BE2C (cell line): ENCODE data around the gene TRRAP.

Source experiments
- DNase-seq: peaks from one replicate; pipeline ENCODE4 v3.0.0-alpha.2; 2020
- H3K27me3 ChIP-seq: fragments of 250-450 bp; sonication (Bioruptor Pico); 2 replicates; pipeline ENCODE4 v1.5.1; 2020; ENCODE audit warnings: mild to moderate bottlenecking
- H3K36me3 ChIP-seq: fragments of 250-450 bp; sonication (Bioruptor Pico); 2 replicates; pipeline ENCODE4 v1.5.1; 2020; ENCODE audit warnings: mild to moderate bottlenecking
- H3K4me1 ChIP-seq: fragments of 250-450 bp; sonication (Bioruptor Pico); 2 replicates; pipeline ENCODE4 v1.5.1; 2020
- H3K4me3 ChIP-seq: 2 replicates; pipeline ENCODE4 v1.5.1; 2011; ENCODE audit warnings: low read depth, low read length
- H3K9me3 ChIP-seq: fragments of 250-450 bp; sonication (Bioruptor Pico); 2 replicates; pipeline ENCODE4 v1.5.1; 2020
- CTCF ChIP-seq: IDR thresholded peaks from 2 replicates; pipeline ENCODE4 v1.5.1; 2012; ENCODE audit warnings: mild to moderate bottlenecking, low read depth, low read length

The TRRAP gene

GRCh38 chr7:99031496-99031895 is 153.2 kb downstream of the TRRAP start:
- Histone ChIP-seq H3K4me1 (no peaks in the 10 kb centered on the region), H3K36me3 (peaks cover 77% of the 10 kb centered on the region), H3K27me3 (no peaks in the 10 kb centered on the region), H3K9me3 (no peaks in the 10 kb centered on the region), H3K4me3 (no peak overlapping the region)
- DNase-seq = no peak
- no peak for TF ChIP-seq CTCF

- Histone ChIP-seq H3K4me1 (no peaks in the 10 kb centered on the region), H3K27me3 (no peaks in the 10 kb centered on the region), H3K36me3 (peaks cover 89% of the 10 kb centered on the region), H3K4me3 (no peak overlapping the region), H3K9me3 (no peaks in the 10 kb centered on the region)
- TF ChIP-seq CTCF = no peak
- DNase-seq = no peak
Observed at GRCh38 chr7:99032928-99033327, 154.6 kb downstream of the TRRAP start.

- TF ChIP-seq CTCF = no peak
- DNase-seq = no peak
- Histone ChIP-seq H3K9me3 (no peaks in the 10 kb centered on the region), H3K4me1 (no peaks in the 10 kb centered on the region), H3K27me3 (no peaks in the 10 kb centered on the region), H3K36me3 (peaks cover 87% of the 10 kb centered on the region), H3K4me3 (no peak overlapping the region)
Observed at GRCh38 chr7:99033765-99034164, 155.4 kb downstream of the TRRAP start.

- Histone ChIP-seq H3K9me3 (no peaks in the 10 kb centered on the region), H3K27me3 (no peaks in the 10 kb centered on the region), H3K4me1 (no peaks in the 10 kb centered on the region), H3K36me3 (peaks cover 79% of the 10 kb centered on the region), H3K4me3 (no peak overlapping the region)
- no peak for DNase-seq
- no peak for TF ChIP-seq CTCF
Observed at GRCh38 chr7:99034932-99035722, 156.8 kb downstream of the TRRAP start.

GRCh38 chr7:99035723-99036545 is 157.6 kb downstream of the TRRAP start:
- no peaks in the 10 kb centered on the region for H3K9me3 ChIP-seq
- DNase-seq = no peak
- H3K4me1 ChIP-seq = no peaks in the 10 kb centered on the region
- no peaks in the 10 kb centered on the region for H3K27me3 ChIP-seq
- no peak for TF ChIP-seq CTCF
- peaks cover 79% of the 10 kb centered on the region for H3K36me3 ChIP-seq
- no peak overlapping the region for H3K4me3 ChIP-seq
